HG02840 (cell line): Measurements from ENCODE around the gene SH3BGR.

Experiments used
- ATAC-seq: cut with Tn5 transposase; IDR thresholded peaks from one replicate; pipeline ENCODE4 v1.9.1; 2021; ENCODE audit warnings: mild to moderate bottlenecking, moderate library complexity, moderate number of reproducible peaks; ENCODE audit not compliant: unreplicated experiment, low FRiP score

The SH3BGR gene

DNA sequence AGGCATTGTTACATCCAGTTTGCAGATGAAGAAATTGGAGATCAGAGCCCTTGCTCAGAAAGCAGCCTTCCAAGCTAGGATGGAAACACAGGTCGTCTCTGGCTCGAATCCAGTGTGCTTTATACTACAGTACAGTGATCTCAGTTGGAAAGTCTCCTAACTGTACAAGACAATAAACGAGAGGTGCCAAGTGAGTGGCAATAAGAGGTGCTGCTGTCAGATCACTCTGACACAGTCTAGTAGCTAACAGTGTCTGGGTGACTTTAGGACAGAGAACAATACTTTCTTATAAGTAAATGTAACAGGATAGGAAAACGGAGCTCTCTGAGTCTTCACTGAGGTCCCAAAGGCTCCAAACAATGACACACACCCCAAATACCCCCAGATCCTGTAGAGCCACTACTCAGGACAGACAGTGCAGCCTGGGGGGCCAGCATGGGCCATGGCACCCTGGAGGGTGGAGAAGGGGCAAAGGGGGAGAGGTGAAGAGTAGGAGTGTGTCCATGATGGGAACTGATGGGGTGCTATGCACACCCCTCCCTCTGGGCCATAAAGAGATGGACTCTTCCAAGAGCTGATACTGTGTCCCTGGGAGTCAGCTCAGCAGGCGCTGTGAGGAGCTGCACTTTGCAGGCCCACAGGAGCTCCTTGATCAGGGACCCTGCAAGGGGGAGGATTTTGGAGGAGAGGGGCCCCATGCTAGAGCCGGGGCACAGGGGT is 3.3 kb downstream of the SH3BGR start:
- ATAC-seq, result no peak

DNA sequence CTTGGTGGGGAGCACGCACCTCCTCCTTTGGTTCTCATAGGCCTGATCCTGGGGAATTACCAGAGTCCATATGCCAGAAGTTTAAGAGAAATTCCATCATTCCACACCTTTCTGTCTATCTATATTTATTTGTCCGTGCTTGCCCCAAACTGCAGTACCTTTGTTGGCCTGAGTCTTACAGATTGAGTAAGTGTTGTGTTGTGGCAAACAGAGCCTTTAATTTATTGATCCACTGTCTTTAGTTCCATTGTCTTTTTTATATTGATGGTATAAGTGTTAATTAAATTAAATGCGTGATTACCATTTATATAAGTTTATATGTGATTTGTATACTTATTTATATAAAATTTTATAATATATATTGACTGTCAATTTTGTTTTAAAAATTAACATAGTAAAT is 4.9 kb downstream of the SH3BGR start:
- no peak for ATAC-seq

DNA sequence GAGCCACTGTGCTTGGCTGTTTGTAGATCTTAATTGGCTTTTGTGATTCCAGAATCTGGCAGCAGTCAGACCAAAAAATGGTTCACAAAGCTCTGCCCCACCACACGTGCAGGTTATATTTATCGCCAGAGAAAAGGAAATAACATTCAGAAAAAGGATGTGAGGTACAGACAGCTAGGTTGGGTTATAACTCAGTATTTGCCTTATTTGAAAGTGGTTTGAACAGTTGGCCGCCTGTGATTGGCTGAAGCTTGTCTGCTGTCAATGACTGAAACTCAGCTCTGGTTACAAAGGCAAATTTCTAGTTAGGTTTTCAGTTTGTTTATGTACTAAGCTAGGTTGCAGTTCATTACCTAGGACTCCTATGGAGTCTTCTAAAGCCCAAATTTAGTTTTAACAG is 9.6 kb downstream of the SH3BGR start:
- ATAC-seq, result no peak

GRCh38 chr21:39463308-39463707 is 11.5 kb downstream of the SH3BGR start:
- no peak for ATAC-seq

DNA sequence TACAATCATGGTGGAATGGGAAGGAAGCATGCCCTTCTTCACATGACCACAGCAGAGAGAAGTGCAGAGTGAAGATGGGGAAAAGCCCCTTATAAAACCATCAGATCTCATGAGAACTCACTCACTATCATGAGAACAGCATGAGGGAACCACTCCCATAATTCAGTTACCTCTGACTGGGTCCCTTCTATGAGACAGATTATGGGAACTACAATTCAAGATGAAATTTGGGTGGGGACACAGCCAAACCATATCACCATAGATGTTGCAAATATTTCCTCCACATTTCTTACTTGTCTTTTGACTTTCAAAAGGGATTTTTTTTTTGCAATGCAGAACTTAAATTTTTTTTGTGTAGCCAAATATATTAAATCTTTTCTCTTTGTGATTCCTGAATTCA is 14.8 kb downstream of the SH3BGR start:
- ATAC-seq, result no peak

GRCh38 chr21:39467746-39468145 is 16.0 kb downstream of the SH3BGR start:
- ATAC-seq, result no peak

DNA sequence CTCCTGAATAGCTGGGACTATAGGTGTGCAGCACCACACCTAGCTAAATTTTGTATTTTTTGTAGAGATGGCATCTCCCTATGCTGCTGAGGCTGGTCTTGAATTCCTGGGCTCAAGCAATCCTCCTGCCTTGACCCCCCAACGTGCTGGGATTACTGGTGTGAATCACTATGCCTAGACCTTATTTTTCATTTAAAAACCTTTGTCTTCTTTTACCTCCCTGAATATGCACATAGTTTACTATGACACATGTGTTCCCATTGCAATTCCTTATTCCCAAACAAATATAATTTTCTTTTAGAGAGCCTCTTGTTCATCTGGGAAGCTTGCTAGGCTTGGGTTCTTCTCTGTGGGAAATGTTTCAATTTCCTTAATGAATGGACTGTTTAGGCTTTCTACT is 16.8 kb downstream of the SH3BGR start:
- ATAC-seq, result no peak

DNA sequence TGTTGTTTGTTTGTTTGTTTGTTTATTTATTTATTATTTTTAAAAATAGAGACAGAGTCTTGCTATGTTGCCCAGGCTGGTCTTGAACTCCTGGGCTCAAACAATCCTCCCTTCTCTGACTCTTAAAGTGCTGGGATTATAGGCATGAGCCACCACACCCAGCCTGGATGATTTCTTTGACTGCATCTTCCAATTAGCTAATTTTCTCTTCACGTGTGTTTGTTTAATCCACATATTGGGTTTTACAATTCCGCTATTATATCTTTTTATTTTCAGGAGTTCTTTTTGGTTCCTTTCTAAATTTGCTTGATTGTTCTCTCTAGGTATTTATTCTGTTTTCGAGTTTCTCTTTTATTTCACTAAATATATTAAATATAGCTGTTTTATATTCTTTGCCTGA is 19.8 kb downstream of the SH3BGR start:
- no peak for ATAC-seq

- ATAC-seq, result no peak
Measured at GRCh38 chr21:39472786-39473185, 21.0 kb downstream of the SH3BGR start.

DNA sequence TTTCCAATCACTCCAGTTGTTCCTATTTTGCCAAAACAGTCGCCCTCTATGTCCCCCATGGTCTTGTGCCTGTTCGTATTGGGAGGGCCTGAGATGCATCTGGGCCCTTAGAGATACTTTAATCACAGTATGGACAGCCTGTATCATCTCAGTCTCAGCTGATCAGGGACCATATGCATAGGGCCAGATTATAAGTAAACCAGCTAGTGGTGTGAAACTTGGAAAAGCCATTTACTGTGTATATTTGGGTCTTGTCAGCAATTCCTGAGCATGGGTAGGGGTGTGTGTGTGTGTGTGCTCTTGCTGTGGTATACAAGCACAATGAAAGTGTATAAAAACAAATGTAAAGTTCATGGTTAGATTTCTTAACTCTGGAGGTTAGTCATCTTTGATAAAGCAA is 22.8 kb downstream of the SH3BGR start:
- no peak for ATAC-seq

DNA sequence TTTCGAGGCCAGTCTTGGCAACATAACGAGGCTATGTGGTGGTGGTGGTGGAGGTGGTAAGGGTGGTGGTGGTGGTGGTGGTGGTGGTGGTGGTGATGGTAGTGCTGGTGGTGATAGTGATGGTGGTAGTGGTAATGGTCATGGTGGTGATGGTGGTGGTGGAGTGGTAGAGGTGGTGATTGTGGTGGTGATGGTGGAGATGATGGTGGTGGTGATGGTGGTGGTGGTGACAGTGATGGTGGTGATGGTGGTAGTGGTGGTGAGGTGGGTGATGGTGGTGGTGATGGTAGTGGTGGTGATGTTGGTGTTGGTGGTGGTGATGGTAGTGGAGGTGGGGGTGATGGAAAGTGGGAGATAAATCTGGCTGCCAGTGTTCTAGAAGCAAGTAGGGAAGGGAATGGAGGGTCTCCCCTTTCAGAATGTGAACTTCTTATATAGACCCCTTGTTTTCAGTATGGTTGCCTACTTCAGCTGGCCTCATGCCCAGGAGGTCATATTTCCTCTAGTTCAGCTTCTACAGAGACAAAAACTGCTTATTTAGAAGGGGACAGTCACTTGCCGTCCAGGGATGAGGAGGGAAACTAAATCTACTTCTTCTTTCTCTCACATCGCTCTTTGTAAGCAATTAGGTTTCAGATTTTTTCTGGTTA is 27.5 kb downstream of the SH3BGR start:
- ATAC-seq, result no peak

- ATAC-seq, result no peak
Measured at GRCh38 chr21:39479814-39480182, 28.0 kb downstream of the SH3BGR start.

- no peak for ATAC-seq
Measured at GRCh38 chr21:39480271-39480670, 28.5 kb downstream of the SH3BGR start.

DNA sequence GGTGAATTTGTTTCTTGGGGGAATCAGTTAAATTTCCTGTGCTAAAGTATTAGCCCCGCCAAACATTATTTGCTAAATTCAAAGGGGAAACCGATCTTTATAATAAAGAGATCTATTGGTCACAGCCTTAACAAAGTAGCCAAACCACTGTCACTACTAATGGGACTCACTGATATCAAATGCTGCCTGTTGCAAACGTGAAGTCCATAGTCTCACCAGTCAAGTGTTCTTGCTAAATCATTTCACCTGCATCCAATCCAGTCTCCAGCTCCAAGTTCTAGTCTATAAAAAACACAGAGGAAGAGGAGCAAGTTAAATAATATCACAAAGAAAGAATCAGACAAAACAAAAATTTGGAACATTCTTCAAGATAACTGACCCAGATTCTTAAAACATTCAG is 30.1 kb downstream of the SH3BGR start:
- no peak for ATAC-seq

DNA sequence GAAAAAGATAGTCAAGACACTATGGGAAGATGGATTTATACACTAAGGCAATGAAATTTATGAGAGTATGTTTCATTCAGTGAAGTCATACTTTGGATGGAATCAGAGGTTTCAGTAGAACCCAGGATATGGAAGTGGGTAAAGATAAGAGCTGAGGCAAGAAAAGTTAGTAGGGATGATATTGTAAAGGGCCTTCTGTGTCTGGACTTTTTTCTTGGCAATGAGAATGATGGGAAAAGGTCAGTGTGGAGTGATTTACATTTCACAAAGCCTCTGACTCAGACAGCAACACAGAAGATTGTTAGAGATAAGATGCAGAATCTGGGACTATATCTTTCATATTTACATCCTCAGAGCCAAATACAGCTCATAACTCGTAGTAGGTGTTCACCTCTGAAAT is 32.1 kb downstream of the SH3BGR start:
- no peak for ATAC-seq

DNA sequence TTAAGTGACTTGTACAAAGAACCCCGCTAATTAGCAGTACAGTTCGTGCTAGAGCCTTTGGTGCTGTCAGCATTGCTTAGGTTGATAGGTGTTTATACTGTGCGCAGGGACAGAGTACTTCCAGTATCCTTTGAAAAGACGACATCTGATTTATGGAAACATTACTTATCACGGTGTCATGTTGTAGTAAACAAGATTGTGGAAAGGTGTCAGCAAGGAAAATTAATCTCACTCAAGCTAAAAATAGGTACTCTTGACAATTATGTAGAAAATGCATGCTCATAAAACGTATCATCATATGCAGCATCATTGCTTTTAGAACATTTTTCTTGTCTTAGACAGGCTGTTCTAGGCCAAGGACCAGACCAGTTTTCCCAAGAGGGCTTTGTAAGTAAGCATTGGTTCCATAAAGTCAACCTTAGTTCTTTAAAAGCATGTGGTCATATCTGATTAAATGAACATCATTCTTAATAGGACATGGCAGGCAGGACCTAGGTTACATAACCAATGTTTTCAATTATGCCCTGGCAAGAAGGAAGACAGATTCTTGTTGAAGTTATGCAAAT is 33.0 kb downstream of the SH3BGR start:
- no peak for ATAC-seq

GRCh38 chr21:39489380-39489924 is 37.7 kb downstream of the SH3BGR start:
- no peak for ATAC-seq

- ATAC-seq, result no peak
Measured at GRCh38 chr21:39499156-39499555, 47.4 kb downstream of the SH3BGR start.

GRCh38 chr21:39502631-39503030 is 50.9 kb downstream of the SH3BGR start:
- no peak for ATAC-seq

GRCh38 chr21:39503123-39503762 is 51.5 kb downstream of the SH3BGR start:
- no peak for ATAC-seq

DNA sequence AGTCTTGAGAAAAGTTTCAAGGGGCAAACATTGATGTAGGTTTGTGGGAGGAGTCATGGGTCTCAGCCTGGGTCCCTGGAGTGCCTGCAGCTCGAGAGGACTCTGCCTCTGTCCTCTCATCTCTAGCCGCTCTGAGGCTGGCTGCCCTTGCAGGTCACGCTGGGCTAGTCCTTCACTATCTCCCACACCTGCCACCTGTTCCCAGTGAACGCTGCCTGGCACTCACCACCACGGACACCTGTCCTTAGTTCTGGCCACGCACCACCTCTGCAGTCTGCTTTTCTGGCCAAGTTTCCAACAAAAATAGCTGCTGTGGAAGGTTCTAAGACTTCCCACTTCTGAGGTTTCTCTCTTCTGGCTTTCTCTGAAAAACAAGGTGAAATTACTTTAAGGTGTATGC is 52.5 kb downstream of the SH3BGR start:
- ATAC-seq, result no peak
